OCI-LY7 (cell line): ENCODE measurements around the gene C10orf143. TPM values are rescaled to one million over a fixed set of nuclear protein-coding genes. Genes with fewer than 3 reads are reported as not detected.

Source experiments
- BruUV-seq: library from RNA; stranded (reverse); fragments of 400-500 nt; replicated peaks from 2 replicates; lab custom pipeline; 2021; lab: Mats Ljungman, UMichigan
- CTCF ChIA-PET: fragments of 300-600 bp; sonication (Branson Sonifier 250); formaldehyde crosslinking; loops from one replicate; lab custom pipeline; 2022; ENCODE audit warnings: antibody characterized with exemption; ENCODE audit not compliant: unreplicated experiment; lab: Charles Lee
- POLR2A ChIA-PET: fragments of 300-600 bp; sonication (Branson Sonifier 250); formaldehyde crosslinking; loops from one replicate; lab custom pipeline; 2022; ENCODE audit warnings: antibody characterized with exemption; lab: Charles Lee
- DNase-seq: peaks from one replicate; pipeline ENCODE4 v3.0.0-alpha.2; 2015; ENCODE audit warnings: low spot score
- H2AFZ ChIP-seq: fragments of 200-600 bp; sonication (generic), shearing (Covaris generic); 2 replicates; pipeline ENCODE4 v1.6.1; 2014; ENCODE audit warnings: mild to moderate bottlenecking, antibody characterized with exemption, low read length, moderate library complexity
- H3K27ac ChIP-seq: fragments of 200-600 bp; sonication (generic); 2 replicates; pipeline ENCODE4 v1.5.1; 2014; ENCODE audit warnings: mixed run types, low read depth, mild to moderate bottlenecking, moderate library complexity, low read length, inconsistent platforms; ENCODE audit not compliant: poor library complexity, severe bottlenecking
- H3K36me3 ChIP-seq: fragments of 200-600 bp; sonication (generic); 2 replicates; pipeline ENCODE4 v1.6.1; 2014; ENCODE audit warnings: mild to moderate bottlenecking, antibody characterized with exemption, low read length, moderate library complexity, mixed read lengths; ENCODE audit not compliant: insufficient read depth
- H3K4me1 ChIP-seq: fragments of 200-600 bp; sonication (generic); 2 replicates; pipeline ENCODE4 v1.5.1; 2014; ENCODE audit warnings: mild to moderate bottlenecking, low read length; ENCODE audit not compliant: insufficient read depth, poor library complexity, severe bottlenecking
- H3K4me2 ChIP-seq: fragments of 200-600 bp; sonication (generic); 2 replicates; pipeline ENCODE4 v1.6.1; 2014; ENCODE audit warnings: mild to moderate bottlenecking, low read length
- H3K4me3 ChIP-seq: fragments of 200-600 bp; sonication (generic); 2 replicates; pipeline ENCODE4 v1.5.1; 2014; ENCODE audit warnings: mild to moderate bottlenecking, low read depth, low read length; ENCODE audit not compliant: poor library complexity, severe bottlenecking
- H3K79me2 ChIP-seq: fragments of 200-600 bp; sonication (generic); 2 replicates; pipeline ENCODE4 v1.6.1; 2016; ENCODE audit warnings: low read depth, mild to moderate bottlenecking, low read length, moderate library complexity, mixed read lengths; ENCODE audit not compliant: insufficient read depth
- H3K9me2 ChIP-seq: fragments of 200-600 bp; sonication (generic); 2 replicates; pipeline ENCODE4 v1.6.1; 2016; ENCODE audit warnings: mild to moderate bottlenecking, low read length, mixed read lengths; ENCODE audit not compliant: insufficient read depth
- H3K9me3 ChIP-seq: fragments of 200-600 bp; sonication (generic); 2 replicates; pipeline ENCODE4 v1.6.1; 2014; ENCODE audit warnings: mild to moderate bottlenecking, mixed run types, low read length, mixed read lengths
- H4K20me1 ChIP-seq: fragments of 200-600 bp; sonication (generic); 2 replicates; pipeline ENCODE4 v1.6.1; 2014; ENCODE audit warnings: mild to moderate bottlenecking, antibody characterized with exemption, low read length, moderate library complexity, mixed read lengths; ENCODE audit not compliant: insufficient read depth
- CTCF ChIP-seq: fragments of 200-600 bp; sonication (generic); conservative IDR thresholded peaks from 2 replicates; pipeline ENCODE4 v1.5.1; 2014; ENCODE audit warnings: mild to moderate bottlenecking, antibody characterized with exemption, low read length, moderate library complexity, mixed read lengths
- EZH2phosphoT487 ChIP-seq: fragments of 200-600 bp; sonication (generic); IDR thresholded peaks from 2 replicates; pipeline ENCODE4 v1.6.1; 2018; ENCODE audit warnings: low read depth, borderline replicate concordance, mild to moderate bottlenecking, mixed run types, antibody characterized with exemption, low read length, moderate library complexity, mixed read lengths
- intact Hi-C: fragments of 100-400 bp; cut with micrococcal nuclease; formaldehyde crosslinking; loops from one replicate; pipeline ENCODE4 v1.10.0; 2022; ENCODE audit not compliant: unreplicated experiment
- total RNA-seq, 2 experiments: library from RNA; depleted of rRNA in 1 of 2; stranded (reverse); fragments of >200 nt in 1 of 2; shearing (Covaris generic) in 1 of 2; gene quantifications; 2 replicates each; pipeline ENCODE4 v1.2.3, GENCODE V29; 2014 to 2022

Gene C10orf143
- total RNA-seq, 2 experiments from 2014 or later: 0.88 to 6.4 TPM

DNA sequence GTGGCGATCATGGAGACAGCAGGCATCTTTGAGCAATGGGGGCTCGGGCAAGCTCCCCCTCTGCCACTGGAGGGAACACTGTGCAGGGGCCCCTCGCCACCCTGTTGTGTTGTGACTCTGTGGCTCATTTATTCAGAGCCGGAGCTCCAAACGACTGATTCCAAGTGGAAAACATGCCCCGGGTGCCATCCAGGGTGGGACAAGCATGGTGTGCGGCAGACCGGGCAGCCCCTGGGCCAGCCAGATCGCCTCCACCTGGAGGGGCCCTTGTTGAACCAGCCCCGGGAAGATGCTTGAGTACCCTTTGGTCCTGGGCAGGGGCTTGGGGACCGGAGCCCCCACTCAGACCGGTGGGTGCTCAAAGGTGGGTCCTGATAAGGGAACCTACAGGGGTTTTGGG lies 61.4 kb downstream of the C10orf143 start:
- Histone ChIP-seq H3K4me3 (no peak overlapping the region), H3K4me1 (no peaks in the 10 kb centered on the region), H3K4me2 (no peak overlapping the region), H3K36me3 (no peaks in the 10 kb centered on the region), H4K20me1 (no peaks in the 10 kb centered on the region), H2AFZ (no peak overlapping the region), H3K9me3 (no peaks in the 10 kb centered on the region), H3K79me2 (no peaks in the 10 kb centered on the region), H3K27ac (no peak overlapping the region), H3K9me2 (no peaks in the 10 kb centered on the region)
- POLR2A ChIA-PET: no interaction called here
- TF ChIP-seq CTCF: no peak
- no peak for TF ChIP-seq EZH2phosphoT487
- BruUV-seq: no TSS peak
- DNase-seq: no peak
- CTCF ChIA-PET: no interaction called here
- intact Hi-C loops: no loop called here

DNA sequence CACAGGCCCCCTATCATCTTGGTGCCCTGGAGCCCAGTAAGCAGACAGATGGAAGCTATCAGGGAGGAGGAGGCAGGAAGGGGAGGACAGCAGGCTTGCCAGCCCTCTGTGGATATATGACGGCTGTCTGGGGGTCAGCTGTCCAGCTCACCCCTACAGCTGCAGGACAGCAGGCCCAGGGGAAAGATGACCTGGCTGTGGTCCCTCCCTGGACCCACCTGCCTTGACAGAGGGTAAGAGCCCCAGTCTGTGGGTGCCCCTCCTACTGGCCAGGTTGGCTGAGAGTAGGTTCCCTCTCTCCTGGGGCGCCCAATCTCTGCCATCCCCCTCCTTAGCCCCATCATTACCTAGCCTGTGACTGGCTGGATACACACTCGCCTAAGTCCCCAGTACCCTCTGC lies 62.5 kb downstream of the C10orf143 start:
- BruUV-seq: no TSS peak
- POLR2A ChIA-PET: interaction anchor here (0.7 kb wide), 1 partner anchor 16 kb away, joined by 3 read pairs; no protein-coding TSS in a partner anchor
- H3K79me2 ChIP-seq: no peaks in the 10 kb centered on the region
- no peaks in the 10 kb centered on the region for H3K4me1 ChIP-seq
- no peak overlapping the region for H3K4me2 ChIP-seq
- intact Hi-C loops: no loop called here
- TF ChIP-seq CTCF: no peak
- TF ChIP-seq EZH2phosphoT487: no peak
- no peaks in the 10 kb centered on the region for H3K9me3 ChIP-seq
- CTCF ChIA-PET: no interaction called here
- no peaks in the 10 kb centered on the region for H4K20me1 ChIP-seq
- no peak overlapping the region for H2AFZ ChIP-seq
- no peak overlapping the region for H3K27ac ChIP-seq
- H3K4me3 ChIP-seq: no peak overlapping the region
- no peak for DNase-seq
- no peaks in the 10 kb centered on the region for H3K9me2 ChIP-seq
- H3K36me3 ChIP-seq: no peaks in the 10 kb centered on the region

GRCh38 chr10:130047336-130047735 lies 63.3 kb downstream of the C10orf143 start:
- intact Hi-C loops: no loop called here
- H3K9me2 ChIP-seq: no peaks in the 10 kb centered on the region
- TF ChIP-seq CTCF (no peak), EZH2phosphoT487 (no peak)
- DNase-seq: no peak
- ChIA-PET POLR2A (no interaction called here), CTCF (no interaction called here)
- H3K36me3 ChIP-seq: no peaks in the 10 kb centered on the region
- BruUV-seq: no TSS peak
- H3K27ac ChIP-seq: no peak overlapping the region
- H4K20me1 ChIP-seq: no peaks in the 10 kb centered on the region
- no peaks in the 10 kb centered on the region for H3K9me3 ChIP-seq
- no peak overlapping the region for H3K4me3 ChIP-seq
- no peak overlapping the region for H3K4me2 ChIP-seq
- no peak overlapping the region for H2AFZ ChIP-seq
- H3K4me1 ChIP-seq: no peaks in the 10 kb centered on the region
- H3K79me2 ChIP-seq: no peaks in the 10 kb centered on the region
